BE2C (cell line): Measurements from ENCODE around the gene NOS3.

Source experiments
- DNase-seq: peaks from one replicate; pipeline ENCODE4 v3.0.0-alpha.2; 2020
- H3K27me3 ChIP-seq: fragments of 250-450 bp; sonication (Bioruptor Pico); 2 replicates; pipeline ENCODE4 v1.5.1; 2020; ENCODE audit warnings: mild to moderate bottlenecking
- H3K36me3 ChIP-seq: fragments of 250-450 bp; sonication (Bioruptor Pico); 2 replicates; pipeline ENCODE4 v1.5.1; 2020; ENCODE audit warnings: mild to moderate bottlenecking
- H3K4me1 ChIP-seq: fragments of 250-450 bp; sonication (Bioruptor Pico); 2 replicates; pipeline ENCODE4 v1.5.1; 2020
- H3K4me3 ChIP-seq: 2 replicates; pipeline ENCODE4 v1.5.1; 2011; ENCODE audit warnings: low read depth, low read length
- H3K9me3 ChIP-seq: fragments of 250-450 bp; sonication (Bioruptor Pico); 2 replicates; pipeline ENCODE4 v1.5.1; 2020
- CTCF ChIP-seq: IDR thresholded peaks from 2 replicates; pipeline ENCODE4 v1.5.1; 2012; ENCODE audit warnings: mild to moderate bottlenecking, low read depth, low read length

NOS3 gene

GRCh38 chr7:150972023-150972468, 18.8 kb upstream of the NOS3 start:
- TF ChIP-seq CTCF = no peak
- H3K27me3 ChIP-seq = no peaks in the 10 kb centered on the region
- peaks cover 27% of the 10 kb centered on the region for H3K36me3 ChIP-seq
- no peaks in the 10 kb centered on the region for H3K9me3 ChIP-seq
- H3K4me1 ChIP-seq = peaks cover 59% of the 10 kb centered on the region
- H3K4me3 ChIP-seq = no peak overlapping the region; the same call in 1 of the 2 replicates
- DNase-seq = peak; percentile 91

- no peak for DNase-seq
- TF ChIP-seq CTCF = no peak
- Histone ChIP-seq H3K27me3 (no peaks in the 10 kb centered on the region), H3K9me3 (no peaks in the 10 kb centered on the region), H3K36me3 (peaks cover 27% of the 10 kb centered on the region), H3K4me1 (peaks cover 55% of the 10 kb centered on the region), H3K4me3 (no peak overlapping the region)
These were observed 18.1 kb upstream of the NOS3 start for GRCh38 chr7:150972741-150973140.

- no peak for TF ChIP-seq CTCF
- Histone ChIP-seq H3K4me1 (peaks cover 49% of the 10 kb centered on the region), H3K36me3 (peaks cover 22% of the 10 kb centered on the region), H3K27me3 (no peaks in the 10 kb centered on the region), H3K4me3 (no peak overlapping the region), H3K9me3 (no peaks in the 10 kb centered on the region)
- no peak for DNase-seq
These were observed 17.0 kb upstream of the NOS3 start for GRCh38 chr7:150973571-150974451.

- peaks cover 48% of the 10 kb centered on the region for H3K4me1 ChIP-seq
- no peaks in the 10 kb centered on the region for H3K9me3 ChIP-seq
- peak overlapping the region; percentile 72 for H3K4me3 ChIP-seq
- H3K36me3 ChIP-seq = peaks cover 22% of the 10 kb centered on the region
- peak; percentile 33; the same call in 1 of the 2 replicates for TF ChIP-seq CTCF
- DNase-seq = peak; percentile 81
- no peaks in the 10 kb centered on the region for H3K27me3 ChIP-seq
These were observed 16.1 kb upstream of the NOS3 start for GRCh38 chr7:150974468-150975391.

- Histone ChIP-seq H3K27me3 (no peaks in the 10 kb centered on the region), H3K4me3 (peak overlapping the region; percentile 72), H3K4me1 (peaks cover 52% of the 10 kb centered on the region), H3K9me3 (no peaks in the 10 kb centered on the region), H3K36me3 (peaks cover 19% of the 10 kb centered on the region)
- peak; percentile 72 for DNase-seq
- no peak for TF ChIP-seq CTCF
These were observed 15.1 kb upstream of the NOS3 start for GRCh38 chr7:150975536-150976319.
